ENCODE results near the gene DNAI7. TPM values are rescaled to one million over a fixed set of nuclear protein-coding genes. Genes with fewer than 3 reads are reported as not detected.

Gene DNAI7
- polyA plus RNA-seq, 3 donors, result not detected

DNA sequence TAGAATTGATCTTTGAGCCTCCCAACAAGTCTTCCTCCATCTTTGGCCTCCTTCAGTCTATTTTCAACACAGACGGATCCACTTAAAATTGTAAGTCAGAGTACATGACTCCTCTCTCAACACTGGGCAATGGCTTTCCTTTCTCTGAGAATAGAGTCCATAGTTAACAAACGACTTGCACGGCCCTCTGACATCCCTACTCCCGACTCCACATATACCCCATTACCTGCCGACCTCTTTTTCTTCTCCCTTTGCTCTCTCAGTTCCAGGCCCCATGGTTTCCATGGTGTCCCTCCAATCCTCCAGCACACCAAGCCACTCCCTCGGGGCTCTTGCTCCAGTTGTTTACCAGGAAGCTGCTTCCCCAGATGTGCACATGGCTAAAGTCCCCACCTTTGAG lies 84.7 kb downstream of the DNAI7 start:
- Histone ChIP-seq H3K4me1 (ENCODE audit: control insufficient read depth in 1 of 2, insufficient read depth in 2 of 2, low read length in 2 of 2) (peaks cover 0 to 7% of the 10 kb centered on the region in 2 donors), H3K4me3 (replicated peaks in 1 of 3; ENCODE audit: low read depth in 2 of 3, low read length in 3 of 3) (no peak overlapping the region), H3K79me2 (ENCODE audit: insufficient read depth, low read length) (no peaks in the 10 kb centered on the region), H3K27me3 (ENCODE audit: control insufficient read depth in 2 of 2, insufficient read depth in 2 of 2, low read length in 2 of 2) (no peaks in the 10 kb centered on the region), H2AFZ (ENCODE audit: insufficient read depth, low read depth, low read length, poor library complexity, severe bottlenecking) (no peak overlapping the region), H4K20me1 (ENCODE audit: insufficient read depth, low read length) (no peaks in the 10 kb centered on the region), H3K4me2 (replicated peaks; ENCODE audit: extremely low read depth, low read length, poor library complexity, severe bottlenecking) (no peak overlapping the region), H3K36me3 (replicated peaks in 1 of 2; ENCODE audit: control insufficient read depth in 1 of 2, insufficient read depth in 2 of 2, low read length in 2 of 2) (peaks cover 42 to 44% of the 10 kb centered on the region in 2 donors), H3K9ac (ENCODE audit: insufficient read depth, low read length, poor library complexity, severe bottlenecking) (no peak overlapping the region), H3K9me3 (replicated peaks in 1 of 2; ENCODE audit: control insufficient read depth in 1 of 2, insufficient read depth in 1 of 2, low read length in 2 of 2) (no peaks in the 10 kb centered on the region), H3K27ac (ENCODE audit: low read depth in 1 of 2, low read length in 2 of 2) (no peak overlapping the region)
- no peak overlapping the region for H3K4me3 Mint-ChIP-seq
- peak overlapping the region in 1 of 7 donors; percentile 72 for H3K27ac Mint-ChIP-seq
- intact Hi-C loops (cut with micrococcal nuclease), result no loop called here
- no peak for DNase-seq
- peaks cover 37 to 38% of the 10 kb centered on the region in 2 donors for H3K36me3 Mint-ChIP-seq
- H3K27me3 Mint-ChIP-seq (ENCODE audit: low read depth in 3 of 3), result peaks cover 0 to 2% (median 0%) of the 10 kb centered on the region in 3 donors
- peaks cover 0 to 2% (median 0%) of the 10 kb centered on the region in 7 donors for H3K9me3 Mint-ChIP-seq
- no peak for TF ChIP-seq CTCF (IDR thresholded peaks at IDR 0.05)
- H3K4me1 Mint-ChIP-seq, result peaks cover 5% of the 10 kb centered on the region
- 98% methylated on average over 6 of the region's 6 CpGs for WGBS (ENCODE audit: insufficient coverage)

DNA sequence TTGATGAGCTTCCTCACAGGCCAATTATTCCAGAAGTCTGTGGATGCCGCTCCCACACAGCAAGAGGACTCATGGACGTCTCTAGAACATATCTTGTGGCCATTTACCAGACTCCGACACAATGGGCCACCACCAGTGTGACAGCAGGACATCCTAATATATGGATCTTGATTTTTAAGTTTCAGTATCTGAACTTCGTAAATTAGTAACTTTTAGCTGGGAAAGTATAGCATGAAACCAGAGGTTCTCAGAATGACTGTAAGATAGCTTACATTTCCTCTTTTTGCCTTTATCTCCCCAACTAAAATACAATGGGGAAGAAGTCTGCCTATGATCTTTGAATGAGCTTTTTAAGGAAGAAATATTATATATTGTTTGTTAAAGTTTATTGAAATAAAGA lies 87.0 kb downstream of the DNAI7 start:
- no peak for TF ChIP-seq CTCF (IDR thresholded peaks at IDR 0.05)
- Histone ChIP-seq H2AFZ (ENCODE audit: insufficient read depth, low read depth, low read length, poor library complexity, severe bottlenecking) (no peak overlapping the region), H4K20me1 (ENCODE audit: insufficient read depth, low read length) (no peaks in the 10 kb centered on the region), H3K9me3 (replicated peaks in 1 of 2; ENCODE audit: control insufficient read depth in 1 of 2, insufficient read depth in 1 of 2, low read length in 2 of 2) (no peaks in the 10 kb centered on the region), H3K4me3 (replicated peaks in 1 of 3; ENCODE audit: low read depth in 2 of 3, low read length in 3 of 3) (no peak overlapping the region), H3K27ac (ENCODE audit: low read depth in 1 of 2, low read length in 2 of 2) (peak overlapping the region in 1 of 2 donors; percentile 62), H3K27me3 (ENCODE audit: control insufficient read depth in 2 of 2, insufficient read depth in 2 of 2, low read length in 2 of 2) (no peaks in the 10 kb centered on the region), H3K9ac (ENCODE audit: insufficient read depth, low read length, poor library complexity, severe bottlenecking) (no peak overlapping the region), H3K36me3 (replicated peaks in 1 of 2; ENCODE audit: control insufficient read depth in 1 of 2, insufficient read depth in 2 of 2, low read length in 2 of 2) (peaks cover 61 to 67% of the 10 kb centered on the region in 2 donors), H3K79me2 (ENCODE audit: insufficient read depth, low read length) (no peaks in the 10 kb centered on the region), H3K4me1 (ENCODE audit: control insufficient read depth in 1 of 2, insufficient read depth in 2 of 2, low read length in 2 of 2) (peaks cover 0 to 7% of the 10 kb centered on the region in 2 donors), H3K4me2 (replicated peaks; ENCODE audit: extremely low read depth, low read length, poor library complexity, severe bottlenecking) (no peak overlapping the region)
- H3K36me3 Mint-ChIP-seq, result peaks cover 52 to 60% of the 10 kb centered on the region in 2 donors
- DNase-seq, result peak in 1 of 3 donors; percentile 2
- no CpG with 5 or more reads among the region's 4 CpGs for WGBS (ENCODE audit: insufficient coverage)
- H3K27me3 Mint-ChIP-seq (ENCODE audit: low read depth in 3 of 3), result no peaks in the 10 kb centered on the region
- peak overlapping the region in 5 of 7 donors; percentile 30 to 77 (median 66) for H3K27ac Mint-ChIP-seq
- intact Hi-C loops (cut with micrococcal nuclease), result no loop called here
- H3K4me1 Mint-ChIP-seq, result peaks cover 5% of the 10 kb centered on the region
- no peak overlapping the region for H3K4me3 Mint-ChIP-seq
- peaks cover 0 to 2% (median 0%) of the 10 kb centered on the region in 7 donors for H3K9me3 Mint-ChIP-seq

Measured in CD14-positive monocyte (primary cell).